ENCODE data around the gene SCAF1.
A peak's percentile ranks its signal among the peaks of the same experiment; 100 is the strongest.

The SCAF1 gene

DNA sequence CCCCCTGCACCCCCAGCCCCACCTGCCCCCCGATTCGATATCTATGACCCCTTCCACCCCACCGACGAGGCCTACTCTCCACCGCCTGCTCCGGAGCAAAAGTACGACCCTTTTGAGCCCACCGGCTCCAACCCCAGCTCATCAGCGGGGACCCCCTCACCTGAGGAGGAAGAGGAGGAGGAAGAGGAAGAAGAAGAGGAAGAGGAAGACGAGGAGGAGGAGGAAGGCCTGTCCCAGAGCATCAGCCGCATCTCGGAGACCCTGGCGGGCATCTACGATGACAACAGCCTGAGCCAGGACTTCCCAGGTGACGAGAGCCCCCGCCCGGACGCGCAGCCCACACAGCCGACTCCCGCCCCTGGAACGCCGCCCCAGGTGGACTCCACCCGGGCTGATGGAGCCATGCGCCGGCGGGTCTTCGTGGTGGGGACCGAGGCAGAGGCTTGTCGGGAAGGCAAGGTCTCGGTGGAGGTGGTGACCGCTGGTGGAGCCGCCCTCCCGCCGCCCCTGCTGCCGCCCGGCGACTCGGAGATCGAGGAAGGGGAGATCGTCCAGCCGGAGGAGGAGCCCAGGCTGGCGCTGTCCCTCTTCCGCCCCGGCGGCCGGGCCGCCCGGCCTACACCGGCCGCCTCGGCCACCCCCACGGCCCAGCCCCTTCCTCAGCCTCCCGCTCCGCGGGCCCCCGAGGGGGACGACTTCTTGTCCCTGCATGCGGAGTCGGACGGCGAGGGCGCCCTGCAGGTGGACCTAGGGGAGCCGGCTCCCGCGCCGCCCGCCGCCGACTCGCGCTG, 9.2 kb downstream of the SCAF1 start:
- DNase-seq, result no peak

DNA sequence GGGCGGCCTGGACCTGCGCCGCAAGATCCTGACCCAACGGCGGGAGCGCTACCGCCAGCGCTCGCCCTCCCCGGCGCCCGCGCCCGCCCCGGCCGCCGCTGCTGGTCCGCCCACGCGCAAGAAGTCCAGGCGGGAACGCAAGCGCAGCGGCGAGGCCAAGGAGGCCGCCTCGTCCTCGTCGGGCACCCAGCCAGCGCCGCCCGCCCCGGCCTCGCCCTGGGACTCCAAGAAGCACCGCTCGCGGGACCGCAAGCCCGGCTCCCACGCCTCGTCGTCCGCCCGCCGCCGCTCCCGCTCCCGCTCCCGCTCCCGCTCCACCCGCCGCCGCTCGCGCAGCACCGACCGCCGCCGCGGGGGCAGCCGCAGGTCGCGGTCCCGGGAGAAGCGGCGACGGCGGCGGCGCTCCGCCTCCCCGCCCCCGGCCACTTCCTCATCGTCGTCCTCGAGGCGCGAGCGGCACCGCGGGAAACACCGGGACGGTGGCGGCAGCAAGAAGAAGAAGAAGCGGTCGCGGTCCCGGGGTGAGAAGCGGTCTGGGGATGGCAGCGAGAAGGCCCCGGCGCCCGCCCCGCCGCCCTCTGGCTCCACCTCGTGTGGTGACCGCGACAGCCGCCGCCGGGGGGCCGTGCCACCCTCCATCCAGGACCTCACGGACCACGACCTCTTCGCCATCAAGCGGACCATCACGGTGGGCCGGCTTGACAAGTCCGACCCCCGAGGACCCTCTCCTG, 10.0 kb downstream of the SCAF1 start:
- DNase-seq, result no peak

- no peak for DNase-seq
These were observed 10.8 kb downstream of the SCAF1 start for GRCh38 chr19:49652551-49653465.

- DNase-seq, result no peak
These were observed 11.4 kb downstream of the SCAF1 start for GRCh38 chr19:49653466-49653806.

GRCh38 chr19:49654581-49654980, 12.6 kb downstream of the SCAF1 start:
- no peak for DNase-seq

DNA sequence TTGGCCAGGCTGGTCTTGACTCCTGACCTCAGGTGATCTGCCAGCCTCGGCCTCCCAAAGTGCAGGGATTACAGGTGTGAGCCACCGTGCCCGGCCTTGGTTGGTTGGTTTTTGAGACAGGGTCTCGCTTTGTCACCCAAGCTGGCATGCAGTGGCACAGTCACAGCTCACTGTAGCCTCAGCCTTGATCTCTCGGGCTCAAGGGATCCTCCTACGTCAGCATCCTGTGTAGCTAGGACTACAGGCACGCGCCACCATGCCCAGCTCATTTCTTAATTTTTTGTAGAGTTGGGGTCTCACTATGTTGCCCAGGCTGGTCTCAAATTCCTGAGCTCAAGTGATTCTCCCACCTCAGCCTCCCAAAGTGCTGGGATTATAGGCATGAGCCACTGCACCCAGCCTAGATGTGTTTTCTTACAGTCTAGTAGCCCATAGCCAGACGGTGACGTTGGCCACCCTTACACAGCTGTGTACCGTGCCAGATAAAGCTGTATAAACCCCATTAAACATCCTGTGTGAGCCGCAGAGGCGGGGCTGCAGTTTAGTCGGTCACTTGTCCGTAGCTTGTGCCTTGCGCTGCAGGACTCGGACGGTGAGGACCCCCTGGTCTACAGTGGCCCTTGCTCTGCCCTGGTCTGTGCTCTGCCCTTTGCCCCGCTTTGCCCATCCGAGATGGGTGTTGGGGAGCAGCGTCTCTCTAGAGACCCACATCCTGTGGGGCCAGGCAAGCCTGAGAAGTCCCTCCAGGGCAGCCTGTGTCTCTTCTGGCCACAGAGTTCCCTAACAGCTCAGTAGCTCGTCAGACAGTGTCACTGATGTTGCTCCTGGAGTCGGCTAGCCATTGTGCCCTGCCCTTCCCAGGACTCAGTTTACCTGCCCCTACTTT, 13.8 kb downstream of the SCAF1 start:
- DNase-seq, result no peak

DNA sequence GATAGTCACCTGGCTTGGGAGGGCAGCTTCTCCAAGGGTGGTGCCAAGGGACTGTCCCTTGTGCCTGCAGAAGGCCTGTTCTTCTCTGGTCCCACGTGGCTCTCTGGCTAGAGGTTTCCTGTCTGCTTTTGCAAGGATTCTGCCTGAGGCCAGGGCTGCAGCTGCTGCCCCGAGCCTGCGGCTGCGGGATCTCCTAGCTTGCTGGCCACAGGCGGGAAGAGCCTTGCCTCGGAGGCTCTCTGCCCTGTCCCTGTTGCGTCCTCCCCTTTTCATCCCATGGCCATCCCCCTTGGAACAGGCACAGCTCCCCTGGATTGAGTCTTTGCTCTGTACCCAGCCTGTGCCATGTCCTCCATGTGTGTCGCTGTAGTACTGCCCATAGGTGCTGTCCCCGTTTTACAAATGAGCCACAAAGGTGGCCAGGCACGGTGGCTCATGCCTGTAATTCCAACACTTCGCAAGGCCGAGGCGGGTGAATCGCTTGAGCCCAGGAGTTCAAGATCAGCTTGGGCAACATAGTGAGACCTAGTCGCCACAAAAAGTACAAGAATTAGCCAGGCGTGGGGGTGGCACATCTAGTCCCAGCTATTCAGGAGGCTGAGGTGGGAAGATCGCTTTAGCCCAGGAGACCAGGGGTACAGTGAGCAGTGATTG, 14.6 kb downstream of the SCAF1 start:
- DNase-seq, result no peak

DNA sequence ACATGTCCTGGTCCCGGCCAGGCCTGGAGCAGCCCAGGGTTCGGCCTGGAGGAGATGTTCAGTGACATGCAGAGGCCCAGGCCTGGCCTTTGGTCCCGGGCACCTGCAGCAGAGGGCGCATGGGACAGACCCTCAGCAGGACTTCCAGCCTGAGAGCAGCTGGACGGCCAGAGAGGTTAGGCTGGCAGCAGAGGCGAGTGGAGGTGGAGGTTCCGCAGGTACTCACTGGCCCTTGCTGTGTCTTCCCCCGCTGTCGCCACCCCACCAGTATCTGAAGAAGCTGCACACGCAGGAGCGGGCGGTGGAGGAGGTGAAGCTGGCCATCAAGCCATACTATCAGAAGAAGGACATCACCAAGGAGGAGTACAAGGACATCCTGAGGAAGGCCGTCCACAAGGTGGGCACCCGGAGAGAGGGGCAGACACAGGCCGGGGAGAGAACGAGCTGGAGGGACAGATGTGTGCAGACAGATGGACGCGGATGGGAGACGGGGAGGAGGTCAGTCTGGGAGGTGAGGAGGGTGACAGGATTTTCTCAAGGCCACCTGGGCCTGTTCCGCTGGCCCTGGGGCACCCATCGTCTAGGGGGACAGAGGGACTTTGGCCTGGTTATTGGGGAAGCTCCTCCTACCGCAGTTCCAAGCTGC, 15.6 kb downstream of the SCAF1 start:
- DNase-seq, result no peak

GRCh38 chr19:49658139-49658517, 16.1 kb downstream of the SCAF1 start:
- DNase-seq, result no peak

DNA sequence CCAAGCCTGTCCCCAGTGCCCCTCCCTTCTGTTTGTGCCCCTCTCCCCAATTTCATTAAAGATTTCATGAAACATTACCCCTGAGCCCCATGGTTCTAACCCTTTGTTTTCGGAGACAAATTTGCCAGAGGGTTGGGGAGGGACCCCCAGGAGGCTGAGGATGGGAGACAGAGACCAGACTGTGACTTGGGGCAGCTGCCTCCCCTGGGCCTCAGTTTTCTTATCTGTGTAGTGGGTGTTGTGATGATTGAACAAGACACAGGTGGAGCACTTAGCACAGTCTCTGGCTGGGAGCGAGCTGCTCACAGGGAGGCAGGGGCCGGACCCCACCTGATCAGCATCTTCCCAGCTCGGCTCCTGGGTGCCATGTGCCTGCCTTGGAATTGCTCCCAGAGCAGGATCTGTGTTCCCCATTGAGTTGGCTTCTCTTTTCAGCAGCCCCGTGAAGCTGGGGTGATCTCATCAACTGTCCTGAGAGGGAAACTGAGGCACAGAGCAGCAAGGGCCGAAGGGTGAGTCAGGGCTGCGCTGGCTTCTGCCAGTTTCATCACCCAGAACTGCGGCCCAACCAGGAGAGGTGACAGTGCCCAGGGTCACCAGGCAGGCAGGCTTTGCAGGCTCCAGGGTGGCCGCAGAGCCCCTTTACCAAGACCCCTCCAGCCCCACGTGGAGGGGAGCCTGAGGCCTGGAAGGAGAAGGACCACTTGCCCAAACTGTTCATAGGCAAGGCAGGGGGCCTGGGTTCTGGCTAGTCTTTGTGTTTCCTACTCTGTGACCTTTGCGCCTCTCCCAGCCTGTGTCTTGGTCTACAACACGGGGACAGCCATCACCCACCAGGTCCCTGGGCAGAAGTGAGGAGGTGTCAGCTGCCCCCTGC, 16.8 kb downstream of the SCAF1 start:
- no peak for DNase-seq

DNA sequence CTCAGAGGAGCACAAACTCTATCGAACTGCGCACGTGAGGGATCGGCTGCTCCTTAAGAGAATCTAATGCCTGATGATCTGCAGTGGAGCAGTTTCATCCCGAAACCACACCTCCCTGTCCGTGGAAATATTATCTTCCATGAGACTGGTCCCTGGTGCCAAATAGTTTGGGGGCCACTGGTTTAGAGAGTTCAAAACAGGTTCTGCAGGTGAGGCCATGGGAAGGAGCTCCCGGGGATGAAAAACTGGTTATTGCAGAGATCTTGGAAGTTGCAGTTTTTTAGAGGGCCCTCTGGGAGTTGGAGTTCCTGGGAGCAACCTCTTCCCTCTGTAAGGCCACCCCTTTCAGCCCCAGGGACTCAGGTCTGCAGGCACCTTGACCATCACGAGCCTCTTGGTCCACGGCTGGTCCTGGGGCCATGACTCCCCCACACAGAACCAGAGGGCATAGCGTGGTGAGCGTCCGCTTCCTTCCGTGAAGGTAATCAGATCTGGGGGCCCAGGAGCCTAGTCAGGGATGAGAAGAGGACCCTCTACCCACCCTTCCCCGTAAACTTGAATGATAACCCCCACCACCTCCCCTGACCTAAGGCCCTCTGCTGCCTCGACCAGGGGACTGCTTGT, 18.4 kb downstream of the SCAF1 start:
- DNase-seq, result no peak

DNA sequence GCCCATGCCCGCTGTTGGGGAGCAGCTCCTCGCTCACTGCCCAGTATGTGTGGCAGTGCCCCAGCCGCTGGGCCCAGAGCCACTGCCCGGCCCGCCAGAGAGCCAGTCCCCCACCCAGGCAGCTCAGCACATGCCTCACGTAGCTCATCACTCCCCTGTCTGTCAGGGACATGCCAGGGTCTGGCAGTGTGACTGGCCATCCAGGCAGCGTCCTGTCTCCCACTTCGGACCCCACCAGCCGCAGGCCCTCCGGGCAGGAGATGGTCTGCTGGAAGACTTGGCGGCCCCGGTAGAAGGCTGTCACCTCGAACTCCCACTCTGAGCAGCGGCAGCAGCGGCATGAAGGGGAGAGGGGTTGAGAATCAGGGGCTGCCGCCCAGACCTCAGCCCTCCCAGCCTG, 20.0 kb downstream of the SCAF1 start:
- DNase-seq, result no peak

DNA sequence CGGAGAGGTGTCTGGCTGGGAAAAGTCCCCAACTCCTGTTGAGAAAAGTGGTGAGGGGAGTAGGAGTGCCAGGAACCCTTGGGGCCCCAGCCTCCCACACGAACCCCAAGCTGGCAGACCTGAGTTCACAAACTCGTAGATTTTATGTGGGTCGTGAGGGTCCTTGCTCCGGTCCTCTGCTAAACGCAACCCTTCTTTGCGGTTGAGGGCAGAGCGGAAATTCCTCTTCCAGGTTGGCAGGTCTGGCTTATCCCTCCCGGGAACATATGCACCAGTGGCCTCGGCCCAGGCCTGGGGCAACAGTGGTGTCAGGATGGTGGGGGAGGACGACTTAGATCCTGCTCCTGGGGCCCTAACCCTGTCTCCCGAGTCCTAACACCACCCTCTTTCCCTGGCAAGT, 21.2 kb downstream of the SCAF1 start:
- no peak for DNase-seq

DNA sequence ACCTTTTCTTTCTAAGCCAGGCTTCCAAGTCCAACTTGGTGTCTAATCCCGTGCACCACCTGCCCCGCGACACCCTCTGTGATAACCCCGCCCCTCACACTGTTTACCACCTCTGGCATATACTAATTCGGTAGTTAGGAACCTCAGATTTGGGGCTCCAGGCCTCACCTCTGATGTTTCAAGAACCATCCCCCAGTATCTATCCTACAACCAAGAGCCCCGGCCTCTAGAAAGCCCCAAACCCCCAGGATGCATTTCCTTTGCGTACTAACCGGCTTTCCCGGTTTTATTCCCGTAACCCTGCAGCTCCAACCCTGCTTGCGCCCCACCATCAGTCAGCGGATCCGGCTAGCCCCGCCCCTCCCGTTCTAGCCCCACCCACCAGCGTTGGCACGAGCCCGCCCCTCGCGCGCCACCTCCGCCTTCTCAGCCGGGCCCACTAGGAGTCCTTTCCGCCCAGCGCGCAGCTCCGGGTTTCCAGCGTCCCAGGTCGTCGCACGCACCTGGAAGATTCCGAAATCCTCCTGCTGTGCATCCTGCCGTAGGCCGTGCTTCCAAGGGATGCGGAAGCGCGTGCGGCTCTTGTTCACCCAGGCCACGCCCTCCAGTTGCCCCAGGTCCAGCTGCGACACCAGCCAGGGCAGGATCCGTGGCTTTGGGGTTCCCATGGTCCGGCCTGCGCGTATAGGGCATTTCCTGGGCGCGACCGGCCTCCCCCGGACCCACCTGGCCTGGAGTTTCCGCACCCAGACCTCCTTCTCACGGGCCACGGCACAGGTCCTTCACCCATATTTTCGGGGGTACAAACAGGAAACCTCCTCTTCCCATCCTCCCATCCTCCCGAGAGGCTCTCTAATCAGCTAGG, 22.4 kb downstream of the SCAF1 start:
- peak; percentile 92 for DNase-seq

- DNase-seq, result no peak
These were observed 23.0 kb downstream of the SCAF1 start for GRCh38 chr19:49665036-49665350.

DNA sequence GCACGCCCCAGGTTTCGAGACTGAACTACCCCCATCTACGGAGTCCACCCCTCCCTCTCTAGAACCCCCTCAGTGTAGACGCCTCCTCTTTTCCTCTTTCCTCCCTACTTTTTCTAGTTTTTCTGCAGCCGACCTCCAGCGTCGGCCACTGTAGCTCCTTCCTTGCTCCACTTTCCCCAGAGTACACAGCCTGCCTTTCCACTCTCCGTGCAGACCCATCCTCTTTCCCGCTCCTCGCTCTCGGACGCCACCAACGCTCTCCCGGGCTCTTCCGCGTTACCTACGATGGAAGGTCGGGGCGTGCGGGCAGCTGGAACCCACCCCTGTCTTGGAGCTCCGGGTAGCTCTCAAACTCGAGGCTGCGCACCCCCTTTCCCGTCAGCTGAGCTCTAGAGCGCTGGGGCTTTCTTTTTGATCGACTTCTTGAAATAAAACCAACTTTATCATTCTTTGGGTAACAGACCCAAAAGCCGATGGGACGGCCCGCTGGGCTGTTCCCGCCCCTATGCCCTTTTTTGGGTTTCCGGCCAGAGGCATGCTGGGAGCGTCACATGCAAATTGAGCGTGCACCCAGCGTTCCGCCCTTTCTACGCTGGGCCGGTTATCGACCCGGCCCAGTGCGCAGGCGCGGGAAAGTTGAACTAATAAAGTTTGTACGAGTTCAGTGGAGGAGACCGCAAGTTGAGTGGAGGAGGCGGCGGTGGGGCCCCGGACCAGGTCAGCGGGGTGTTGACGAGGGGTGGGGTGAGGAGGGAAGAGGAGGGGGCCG, 23.5 kb downstream of the SCAF1 start, which contains the start of the genes BCL2L12 and IRF3:
BCL2L12 (plus strand) TSS at position 583 of the 769 bp plus-strand sequence. CDS start 760 bp downstream, outside the sequence.
IRF3 (minus strand) TSS at position 507 of the 769 bp plus-strand sequence. CDS start 1,019 bp downstream, outside the sequence.
- peak; percentile 96 for DNase-seq

DNA sequence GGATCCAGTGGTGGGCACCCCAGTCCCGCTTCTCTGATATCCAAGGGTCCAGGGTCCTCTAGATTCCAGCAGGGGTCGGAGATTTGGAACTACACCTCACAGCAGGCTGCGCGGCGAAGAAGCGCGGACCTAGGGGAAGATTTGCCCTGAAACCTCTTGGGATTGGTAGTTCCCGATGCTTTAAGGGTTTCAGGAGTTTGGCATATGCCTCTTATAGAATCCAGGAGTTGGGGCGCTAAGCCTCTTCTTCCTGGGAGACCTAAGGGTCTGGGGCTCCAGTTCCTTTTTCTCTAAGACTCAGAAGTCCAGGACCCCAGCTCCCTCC, 24.1 kb downstream of the SCAF1 start:
- DNase-seq, result no peak

- DNase-seq, result no peak
These were observed 25.5 kb downstream of the SCAF1 start for GRCh38 chr19:49667473-49667872.
